Astrocyte (in vitro differentiated cells and primary cell): ENCODE data around the gene CNTNAP2.

Experiments used
- EZH2 ChIP-seq: IDR thresholded peaks from 2 replicates; pipeline ENCODE4 v1.6.1; 2012; ENCODE audit warnings: mild to moderate bottlenecking, low read length, inconsistent platforms; ENCODE audit not compliant: insufficient read depth
- TF ChIP-seq, protein P1 (sequence below): IDR thresholded peaks from 2 replicates; pipeline ENCODE4 v1.5.1; 2011; ENCODE audit warnings: low read depth, mild to moderate bottlenecking, inconsistent platforms, low read length, moderate library complexity; ENCODE audit not compliant: insufficient read depth

DNA sequence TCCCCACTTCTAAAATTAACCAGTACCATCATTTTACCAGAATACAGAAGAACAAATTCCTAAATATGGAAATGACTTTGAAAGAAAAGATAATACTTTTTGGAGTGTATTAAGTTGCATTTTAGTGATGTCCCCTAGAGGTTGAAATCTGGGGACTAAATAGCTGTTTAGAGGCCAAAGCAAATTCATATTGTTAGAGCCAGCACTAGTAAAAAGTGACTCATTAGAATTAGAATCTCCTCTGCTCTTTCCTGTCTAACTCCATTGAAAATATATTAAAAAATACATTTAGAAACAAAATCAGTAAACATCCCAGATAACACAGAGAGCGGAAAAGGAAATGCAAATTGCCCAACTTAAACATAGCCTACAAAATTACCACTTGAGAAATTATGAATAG is 1284.3 kb downstream of the CNTNAP2 start:
- TF ChIP-seq, protein P1, sequence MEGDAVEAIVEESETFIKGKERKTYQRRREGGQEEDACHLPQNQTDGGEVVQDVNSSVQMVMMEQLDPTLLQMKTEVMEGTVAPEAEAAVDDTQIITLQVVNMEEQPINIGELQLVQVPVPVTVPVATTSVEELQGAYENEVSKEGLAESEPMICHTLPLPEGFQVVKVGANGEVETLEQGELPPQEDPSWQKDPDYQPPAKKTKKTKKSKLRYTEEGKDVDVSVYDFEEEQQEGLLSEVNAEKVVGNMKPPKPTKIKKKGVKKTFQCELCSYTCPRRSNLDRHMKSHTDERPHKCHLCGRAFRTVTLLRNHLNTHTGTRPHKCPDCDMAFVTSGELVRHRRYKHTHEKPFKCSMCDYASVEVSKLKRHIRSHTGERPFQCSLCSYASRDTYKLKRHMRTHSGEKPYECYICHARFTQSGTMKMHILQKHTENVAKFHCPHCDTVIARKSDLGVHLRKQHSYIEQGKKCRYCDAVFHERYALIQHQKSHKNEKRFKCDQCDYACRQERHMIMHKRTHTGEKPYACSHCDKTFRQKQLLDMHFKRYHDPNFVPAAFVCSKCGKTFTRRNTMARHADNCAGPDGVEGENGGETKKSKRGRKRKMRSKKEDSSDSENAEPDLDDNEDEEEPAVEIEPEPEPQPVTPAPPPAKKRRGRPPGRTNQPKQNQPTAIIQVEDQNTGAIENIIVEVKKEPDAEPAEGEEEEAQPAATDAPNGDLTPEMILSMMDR = no peak
- no peak for TF ChIP-seq EZH2
